ENCODE results near the gene KHSRP.
A peak's percentile ranks its signal among the peaks of the same experiment; 100 is the strongest.

Gene KHSRP

GRCh38 chr19:6393074-6393982 is 31.3 kb downstream of the KHSRP start, which contains the start of gene GTF2F1:
GTF2F1 (minus strand) TSS chr19:6393164; CDS start chr19:6392995, 169 bp downstream.
- DNase-seq (ENCODE audit: low read depth, low spot score), result peak; percentile 89

GRCh38 chr19:6392221-6393073 is 32.2 kb downstream of the KHSRP start:
- no peak for DNase-seq (ENCODE audit: low read depth, low spot score)

GRCh38 chr19:6387372-6387771 is 37.2 kb downstream of the KHSRP start:
- DNase-seq (ENCODE audit: low read depth, low spot score), result no peak

GRCh38 chr19:6384381-6384780 is 40.2 kb downstream of the KHSRP start:
- DNase-seq (ENCODE audit: low read depth, low spot score), result no peak

GRCh38 chr19:6383188-6383587 is 41.4 kb downstream of the KHSRP start:
- no peak for DNase-seq (ENCODE audit: low read depth, low spot score)

- DNase-seq (ENCODE audit: low read depth, low spot score), result no peak
Measured at GRCh38 chr19:6381030-6381750, 43.4 kb downstream of the KHSRP start.

- DNase-seq (ENCODE audit: low read depth, low spot score), result no peak
Measured at GRCh38 chr19:6379744-6380143, 44.9 kb downstream of the KHSRP start.

- DNase-seq (ENCODE audit: low read depth, low spot score), result no peak
Measured at GRCh38 chr19:6378486-6378885, 46.1 kb downstream of the KHSRP start.

GRCh38 chr19:6378041-6378440 is 46.6 kb downstream of the KHSRP start:
- DNase-seq (ENCODE audit: low read depth, low spot score), result no peak

GRCh38 chr19:6376512-6377190 is 48.0 kb downstream of the KHSRP start:
- DNase-seq (ENCODE audit: low read depth, low spot score), result no peak

- no peak for DNase-seq (ENCODE audit: low read depth, low spot score)
Measured at GRCh38 chr19:6375411-6376010, 49.1 kb downstream of the KHSRP start, which contains the start of gene PSPN. PSPN (minus strand) TSS chr19:6375933; CDS start chr19:6375849, 84 bp downstream.

GRCh38 chr19:6374711-6375410 is 49.8 kb downstream of the KHSRP start:
- no peak for DNase-seq (ENCODE audit: low read depth, low spot score)

GRCh38 chr19:6374161-6374709 is 50.4 kb downstream of the KHSRP start:
- no peak for DNase-seq (ENCODE audit: low read depth, low spot score)

- no peak for DNase-seq (ENCODE audit: low read depth, low spot score)
Measured at GRCh38 chr19:6373813-6374108, 50.9 kb downstream of the KHSRP start.

GRCh38 chr19:6373096-6373812 is 51.4 kb downstream of the KHSRP start:
- DNase-seq (ENCODE audit: low read depth, low spot score), result peak; percentile 92

- DNase-seq (ENCODE audit: low read depth, low spot score), result peak; percentile 98
Measured at GRCh38 chr19:6372594-6373095, 52.0 kb downstream of the KHSRP start, which contains the start of gene ALKBH7. ALKBH7 (plus strand) TSS chr19:6372794; CDS start chr19:6372821, 27 bp downstream.

GRCh38 chr19:6364353-6364752 is 60.3 kb downstream of the KHSRP start:
- no peak for DNase-seq (ENCODE audit: low read depth, low spot score)
